SU-DHL-6 (cell line): ENCODE measurements around the gene ATG3.

Experiments used
- H2AFZ ChIP-seq: fragments of 200-600 bp; sonication (generic); 2 replicates; pipeline ENCODE4 v1.6.1; 2014; ENCODE audit warnings: low read depth, mild to moderate bottlenecking, moderate library complexity, mixed read lengths, antibody characterized with exemption, low read length; ENCODE audit not compliant: severe bottlenecking
- H3F3A ChIP-seq: fragments of 200-600 bp; shearing (Covaris generic); 2 replicates; pipeline ENCODE4 v1.6.0; 2016; ENCODE audit warnings: antibody characterized with exemption, mild to moderate bottlenecking; ENCODE audit not compliant: insufficient read depth
- H3K27ac ChIP-seq: fragments of 200-600 bp; sonication (generic); 2 replicates; pipeline ENCODE4 v1.5.1; 2016; ENCODE audit warnings: low read depth, mild to moderate bottlenecking, low read length, moderate library complexity, mixed read lengths
- H3K27me3 ChIP-seq: fragments of 200-600 bp; sonication (generic), shearing (Covaris generic); 2 replicates; pipeline ENCODE4 v1.6.0; 2014; ENCODE audit warnings: mild to moderate bottlenecking, low read length
- H3K36me3 ChIP-seq: fragments of 200-600 bp; sonication (generic); 2 replicates; pipeline ENCODE4 v1.6.1; 2014; ENCODE audit warnings: mild to moderate bottlenecking, low read length, mixed read lengths
- H3K4me2 ChIP-seq: fragments of 300-600, 200-600 bp; shearing (Covaris generic), sonication (generic); 2 replicates; pipeline ENCODE4 v1.6.0; 2014; ENCODE audit warnings: low read length, low read depth, mild to moderate bottlenecking; ENCODE audit not compliant: poor library complexity, severe bottlenecking
- H3K4me3 ChIP-seq: fragments of 200-600 bp; sonication (generic); 2 replicates; pipeline ENCODE4 v1.5.1; 2014; ENCODE audit warnings: antibody characterized with exemption, low read length, mild to moderate bottlenecking, mixed read lengths; ENCODE audit not compliant: insufficient read depth, poor library complexity, severe bottlenecking
- H3K79me2 ChIP-seq: fragments of 200-600 bp; sonication (generic); 2 replicates; pipeline ENCODE4 v1.6.1; 2014; ENCODE audit warnings: mild to moderate bottlenecking, low read length, moderate library complexity; ENCODE audit not compliant: insufficient read depth
- H3K9ac ChIP-seq: fragments of 200-600 bp; sonication (generic); 2 replicates; pipeline ENCODE4 v1.7.0; 2014; ENCODE audit warnings: mild to moderate bottlenecking, low read length
- H3K9me2 ChIP-seq: fragments of 200-600 bp; sonication (generic); replicated peaks from 2 replicates; pipeline ENCODE4 v1.6.1; 2014; ENCODE audit warnings: low read length; ENCODE audit not compliant: insufficient read depth
- H3K9me3 ChIP-seq: fragments of 200-600 bp; sonication (generic); 2 replicates; pipeline ENCODE4 v1.6.1; 2014; ENCODE audit warnings: low read length, mixed read lengths; ENCODE audit not compliant: insufficient read depth
- H4K20me1 ChIP-seq: fragments of 200-600 bp; sonication (generic); 2 replicates; pipeline ENCODE4 v1.6.1; 2014; ENCODE audit warnings: low read depth, mild to moderate bottlenecking, antibody characterized with exemption, low read length, moderate library complexity, mixed read lengths
- CTCF ChIP-seq: fragments of 200-600 bp; sonication (generic); IDR thresholded peaks from one replicate; pipeline ENCODE4 v1.5.1; 2017; ENCODE audit warnings: antibody characterized with exemption, mild to moderate bottlenecking, low read length, moderate library complexity; ENCODE audit not compliant: insufficient read depth, poor library complexity, severe bottlenecking
- EZH2phosphoT487 ChIP-seq: fragments of 200-600 bp; sonication (generic), shearing (Covaris generic); conservative IDR thresholded peaks from 2 replicates; pipeline ENCODE4 v1.6.1; 2018; ENCODE audit warnings: mild to moderate bottlenecking, antibody characterized with exemption, low read length, moderate library complexity, mixed read lengths

Gene ATG3

GRCh38 chr3:112605285-112605684, 43.5 kb upstream of the ATG3 start:
- Histone ChIP-seq H3F3A (no peaks in the 10 kb centered on the region), H3K36me3 (no peaks in the 10 kb centered on the region), H2AFZ (no peak overlapping the region), H4K20me1 (no peaks in the 10 kb centered on the region), H3K9me2 (no peaks in the 10 kb centered on the region), H3K4me2 (no peak overlapping the region), H3K79me2 (no peaks in the 10 kb centered on the region), H3K4me3 (no peak overlapping the region), H3K9me3 (no peaks in the 10 kb centered on the region), H3K27ac (no peak overlapping the region), H3K9ac (no peak overlapping the region), H3K27me3 (no peaks in the 10 kb centered on the region)
- TF ChIP-seq EZH2phosphoT487 (no peak), CTCF (no peak)

GRCh38 chr3:112604536-112604935, 42.8 kb upstream of the ATG3 start:
- Histone ChIP-seq H3K27me3 (no peaks in the 10 kb centered on the region), H3K9me2 (no peaks in the 10 kb centered on the region), H3K4me3 (no peak overlapping the region), H3K4me2 (no peak overlapping the region), H3K27ac (no peak overlapping the region), H3K9ac (no peak overlapping the region), H3K79me2 (no peaks in the 10 kb centered on the region), H3F3A (no peaks in the 10 kb centered on the region), H2AFZ (no peak overlapping the region), H4K20me1 (no peaks in the 10 kb centered on the region), H3K9me3 (no peaks in the 10 kb centered on the region), H3K36me3 (no peaks in the 10 kb centered on the region)
- TF ChIP-seq EZH2phosphoT487 (no peak), CTCF (no peak)

DNA sequence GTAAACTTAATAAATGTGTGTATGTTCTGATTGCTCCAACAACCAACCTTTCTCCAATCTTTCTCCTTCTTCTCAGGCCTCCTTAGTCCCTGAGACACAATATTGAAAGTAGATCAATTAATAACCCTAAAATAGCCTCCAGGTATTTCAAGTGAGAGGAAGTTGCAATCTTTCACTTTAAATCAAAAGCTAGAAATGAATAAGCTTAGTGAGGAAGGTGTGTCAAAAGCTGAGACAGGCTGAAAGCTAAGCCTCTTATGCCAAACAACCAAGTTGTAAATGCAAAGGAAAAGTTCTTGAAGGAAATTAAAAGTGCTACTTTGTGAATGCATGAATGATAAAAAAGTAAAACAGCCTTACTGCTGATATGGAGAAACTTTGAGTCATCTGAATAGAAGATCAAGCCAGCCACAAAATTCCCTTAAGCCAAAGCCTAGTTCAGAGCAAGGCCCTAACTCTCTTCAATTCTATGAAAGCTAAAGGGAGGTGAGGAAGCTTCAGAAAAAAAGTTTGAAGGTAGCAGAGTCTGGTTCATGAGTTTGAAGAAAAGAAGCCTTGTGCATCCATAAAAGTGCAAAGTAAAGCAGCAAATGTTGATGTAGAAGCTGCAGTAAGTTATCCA, 40.6 kb upstream of the ATG3 start:
- H3F3A ChIP-seq, result no peaks in the 10 kb centered on the region
- H3K27ac ChIP-seq, result no peak overlapping the region
- no peaks in the 10 kb centered on the region for H3K9me2 ChIP-seq
- H3K27me3 ChIP-seq, result no peaks in the 10 kb centered on the region
- no peak overlapping the region for H3K4me3 ChIP-seq
- TF ChIP-seq CTCF, result no peak
- TF ChIP-seq EZH2phosphoT487, result no peak
- H3K9ac ChIP-seq, result no peak overlapping the region
- H3K79me2 ChIP-seq, result no peaks in the 10 kb centered on the region
- H4K20me1 ChIP-seq, result no peaks in the 10 kb centered on the region
- no peak overlapping the region for H3K4me2 ChIP-seq
- no peaks in the 10 kb centered on the region for H3K9me3 ChIP-seq
- no peak overlapping the region for H2AFZ ChIP-seq
- no peaks in the 10 kb centered on the region for H3K36me3 ChIP-seq
